Measurements from ENCODE around the gene ORAI1. TPM values are rescaled to one million over a fixed set of nuclear protein-coding genes. Genes with fewer than 3 reads are reported as not detected.
"Not testable (repeated sequence)": the region's sequence is repeated elsewhere in the genome, so short reads cannot be mapped to it uniquely, and the experiment has no call there.

The ORAI1 gene
- total RNA-seq, 2 donors from 2014 or later, result 4.7 to 6.6 TPM

DNA sequence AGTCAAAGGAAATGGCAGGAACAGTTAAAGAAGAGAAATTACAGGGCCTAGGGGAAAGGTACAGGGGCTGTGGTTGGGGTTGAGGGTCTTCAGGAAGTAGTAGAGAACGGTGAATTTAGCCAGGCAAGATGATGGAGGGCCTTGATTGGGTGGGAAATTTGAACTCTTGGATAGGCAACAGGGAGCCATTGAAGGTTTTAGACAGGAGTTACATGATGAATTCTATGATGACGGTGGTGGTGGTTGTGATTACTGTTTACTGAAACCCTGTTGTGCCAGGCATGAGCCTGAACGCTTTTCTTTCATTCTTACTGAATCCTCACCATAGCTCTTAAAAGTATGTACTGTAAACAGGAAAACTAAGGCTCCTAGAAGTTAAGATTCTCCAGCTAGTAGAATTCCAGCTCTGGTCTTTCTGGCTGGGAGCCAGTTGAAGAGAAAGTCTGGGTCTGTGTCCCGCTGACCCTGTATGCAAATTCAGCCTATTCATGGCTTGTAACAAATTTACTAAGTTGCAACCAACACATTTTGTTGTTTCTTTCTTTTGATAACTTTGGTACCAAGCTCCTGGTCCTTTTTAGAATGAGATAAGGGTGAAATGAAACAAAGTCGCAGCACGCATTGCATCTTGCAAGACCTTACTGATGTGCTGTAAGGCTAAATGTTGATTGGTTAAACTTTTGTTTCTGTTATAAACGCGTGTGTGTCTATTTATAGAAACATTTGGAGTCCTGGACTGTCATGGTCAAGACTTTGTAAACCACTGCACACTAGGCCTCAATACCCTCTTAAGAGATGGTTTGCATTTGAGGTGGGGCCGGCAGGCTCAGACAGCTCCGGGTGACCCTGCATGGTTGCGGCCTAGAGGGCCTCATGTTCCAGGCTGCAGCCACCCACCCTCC, 6.0 kb downstream of the ORAI1 start:
- no peaks in the 10 kb centered on the region for H3K27me3 ChIP-seq (replicated peaks; ENCODE audit: insufficient read depth)
- H3K4me3 ChIP-seq, result no peak overlapping the region
- TF ChIP-seq, protein P1, sequence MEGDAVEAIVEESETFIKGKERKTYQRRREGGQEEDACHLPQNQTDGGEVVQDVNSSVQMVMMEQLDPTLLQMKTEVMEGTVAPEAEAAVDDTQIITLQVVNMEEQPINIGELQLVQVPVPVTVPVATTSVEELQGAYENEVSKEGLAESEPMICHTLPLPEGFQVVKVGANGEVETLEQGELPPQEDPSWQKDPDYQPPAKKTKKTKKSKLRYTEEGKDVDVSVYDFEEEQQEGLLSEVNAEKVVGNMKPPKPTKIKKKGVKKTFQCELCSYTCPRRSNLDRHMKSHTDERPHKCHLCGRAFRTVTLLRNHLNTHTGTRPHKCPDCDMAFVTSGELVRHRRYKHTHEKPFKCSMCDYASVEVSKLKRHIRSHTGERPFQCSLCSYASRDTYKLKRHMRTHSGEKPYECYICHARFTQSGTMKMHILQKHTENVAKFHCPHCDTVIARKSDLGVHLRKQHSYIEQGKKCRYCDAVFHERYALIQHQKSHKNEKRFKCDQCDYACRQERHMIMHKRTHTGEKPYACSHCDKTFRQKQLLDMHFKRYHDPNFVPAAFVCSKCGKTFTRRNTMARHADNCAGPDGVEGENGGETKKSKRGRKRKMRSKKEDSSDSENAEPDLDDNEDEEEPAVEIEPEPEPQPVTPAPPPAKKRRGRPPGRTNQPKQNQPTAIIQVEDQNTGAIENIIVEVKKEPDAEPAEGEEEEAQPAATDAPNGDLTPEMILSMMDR (IDR thresholded peaks at IDR 0.05), result no peak
- H3K27ac ChIP-seq, result no peak overlapping the region
- peaks cover 7 to 12% of the 10 kb centered on the region in 2 donors for H3K4me1 ChIP-seq (ENCODE audit: control insufficient read depth in 1 of 2, low read depth in 2 of 2)
- DNase-seq (ENCODE audit: low spot score), result no peak
- ATAC-seq (ENCODE audit: insufficient number of reproducible peaks, low FRiP score, low read depth), result no peak
- no peaks in the 10 kb centered on the region for H3K9me3 ChIP-seq
- no peaks in the 10 kb centered on the region for H3K36me3 ChIP-seq

- ATAC-seq (ENCODE audit: insufficient number of reproducible peaks, low FRiP score, low read depth); H3K27ac ChIP-seq; DNase-seq (ENCODE audit: low spot score); H3K9me3 ChIP-seq; H3K4me1 ChIP-seq (ENCODE audit: control insufficient read depth in 1 of 2, low read depth in 2 of 2); H3K36me3 ChIP-seq; H3K4me3 ChIP-seq; H3K27me3 ChIP-seq (replicated peaks; ENCODE audit: insufficient read depth): not testable (repeated sequence)
These were observed 7.5 kb downstream of the ORAI1 start for GRCh38 chr12:121633833-121634196.

DNA sequence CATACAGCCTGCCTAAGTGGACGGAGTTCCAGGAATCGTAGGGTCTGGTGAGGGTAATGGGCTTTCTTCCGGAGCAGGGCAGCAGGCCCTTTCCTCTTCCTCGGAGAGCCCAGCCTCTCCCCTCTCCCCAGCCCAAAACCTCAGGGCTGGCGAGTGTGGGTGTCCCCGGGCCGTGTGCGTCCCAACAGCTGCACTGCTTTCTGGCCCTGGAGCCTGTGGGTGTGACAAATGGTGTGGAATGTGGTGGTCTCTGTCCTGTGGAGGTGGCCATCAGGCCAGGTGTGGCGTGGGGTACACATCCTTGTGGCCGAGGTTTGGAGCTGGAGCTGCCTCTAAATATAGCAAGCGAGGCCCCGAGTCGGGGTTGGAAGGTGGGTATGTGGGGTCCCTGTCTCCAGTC, 8.5 kb downstream of the ORAI1 start:
- Histone ChIP-seq H3K27ac (no peak overlapping the region), H3K27me3 (replicated peaks; ENCODE audit: insufficient read depth) (no peaks in the 10 kb centered on the region)
- ATAC-seq (ENCODE audit: insufficient number of reproducible peaks, low FRiP score, low read depth), result no peak

GRCh38 chr12:121637231-121637914, 11.0 kb downstream of the ORAI1 start:
- Histone ChIP-seq H3K9me3 (no peaks in the 10 kb centered on the region), H3K4me3 (no peak overlapping the region), H3K4me1 (ENCODE audit: control insufficient read depth in 1 of 2, low read depth in 2 of 2) (no peaks in the 10 kb centered on the region), H3K27me3 (replicated peaks; ENCODE audit: insufficient read depth) (no peaks in the 10 kb centered on the region), H3K27ac (no peak overlapping the region), H3K36me3 (no peaks in the 10 kb centered on the region)
- ATAC-seq (ENCODE audit: insufficient number of reproducible peaks, low FRiP score, low read depth) (no peak), DNase-seq (ENCODE audit: low spot score) (no peak)
- TF ChIP-seq, protein P1 (IDR thresholded peaks at IDR 0.05), result no peak

More for the DNA sequence above, 8.5 kb downstream of the ORAI1 start:
- no peaks in the 10 kb centered on the region for H3K4me1 ChIP-seq (ENCODE audit: control insufficient read depth in 1 of 2, low read depth in 2 of 2)
- no peaks in the 10 kb centered on the region for H3K36me3 ChIP-seq
- DNase-seq (ENCODE audit: low spot score), result no peak
- no peak overlapping the region for H3K4me3 ChIP-seq
- TF ChIP-seq, protein P1 (IDR thresholded peaks at IDR 0.05), result no peak
- no peaks in the 10 kb centered on the region for H3K9me3 ChIP-seq

- no peaks in the 10 kb centered on the region for H3K36me3 ChIP-seq
- no peak overlapping the region for H3K27ac ChIP-seq
- DNase-seq (ENCODE audit: low spot score) (no peak), ATAC-seq (ENCODE audit: insufficient number of reproducible peaks, low FRiP score, low read depth) (no peak)
- H3K4me3 ChIP-seq, result no peak overlapping the region
- H3K4me1 ChIP-seq (ENCODE audit: control insufficient read depth in 1 of 2, low read depth in 2 of 2), result no peaks in the 10 kb centered on the region
- TF ChIP-seq, protein P1 (IDR thresholded peaks at IDR 0.05), result no peak
- H3K27me3 ChIP-seq (replicated peaks; ENCODE audit: insufficient read depth), result no peaks in the 10 kb centered on the region
- no peaks in the 10 kb centered on the region for H3K9me3 ChIP-seq
These were observed 12.2 kb downstream of the ORAI1 start for GRCh38 chr12:121638298-121639202.

All from thoracic aorta (tissue), 2 donors.